HG03575 (cell line): ENCODE data around the gene TANGO6.

Source experiments
- ATAC-seq: cut with Tn5 transposase; IDR thresholded peaks from one replicate; pipeline ENCODE4 v1.9.1; 2021; ENCODE audit not compliant: unreplicated experiment, insufficient number of reproducible peaks, low FRiP score; ENCODE audit errors: extremely low read depth

TANGO6 gene

GRCh38 chr16:68991075-68991474 lies 147.7 kb downstream of the TANGO6 start:
- no peak for ATAC-seq

GRCh38 chr16:68992521-68992920 lies 149.2 kb downstream of the TANGO6 start:
- no peak for ATAC-seq

GRCh38 chr16:68993456-68993855 lies 150.1 kb downstream of the TANGO6 start:
- no peak for ATAC-seq

GRCh38 chr16:68993885-68994284 lies 150.6 kb downstream of the TANGO6 start:
- no peak for ATAC-seq

- no peak for ATAC-seq
These were observed 151.0 kb downstream of the TANGO6 start for GRCh38 chr16:68994324-68994723.

- ATAC-seq, result no peak
These were observed 151.7 kb downstream of the TANGO6 start for GRCh38 chr16:68995011-68995504.

- ATAC-seq, result no peak
These were observed 154.2 kb downstream of the TANGO6 start for GRCh38 chr16:68997564-68997963.

- no peak for ATAC-seq
These were observed 155.8 kb downstream of the TANGO6 start for GRCh38 chr16:68999114-68999513.

GRCh38 chr16:69003500-69003899 lies 160.2 kb downstream of the TANGO6 start:
- ATAC-seq, result no peak

- no peak for ATAC-seq
These were observed 162.5 kb downstream of the TANGO6 start for GRCh38 chr16:69005641-69006355.

- no peak for ATAC-seq
These were observed 169.6 kb downstream of the TANGO6 start for GRCh38 chr16:69012906-69013305.

GRCh38 chr16:69013991-69014390 lies 170.7 kb downstream of the TANGO6 start:
- no peak for ATAC-seq

- no peak for ATAC-seq
These were observed 171.5 kb downstream of the TANGO6 start for GRCh38 chr16:69014811-69015210.

GRCh38 chr16:69017036-69017783 lies 173.9 kb downstream of the TANGO6 start:
- no peak for ATAC-seq

GRCh38 chr16:69019811-69020210 lies 176.5 kb downstream of the TANGO6 start:
- ATAC-seq, result no peak

- no peak for ATAC-seq
These were observed 185.8 kb downstream of the TANGO6 start for GRCh38 chr16:69029121-69029520.

- no peak for ATAC-seq
These were observed 188.6 kb downstream of the TANGO6 start for GRCh38 chr16:69031877-69032301.

GRCh38 chr16:69033151-69033949 lies 190.0 kb downstream of the TANGO6 start:
- ATAC-seq, result no peak

- ATAC-seq, result no peak
These were observed 192.0 kb downstream of the TANGO6 start for GRCh38 chr16:69035375-69035774.
